H9 (cell line): ENCODE data around the gene CCDC85A. TPM values are rescaled to one million over a fixed set of nuclear protein-coding genes. Genes with fewer than 3 reads are reported as not detected.

ENCODE experiments used
- DNase-seq: peaks from one replicate; pipeline ENCODE4 v3.0.0-alpha.2; 2017
- H2AFZ ChIP-seq: one replicate; pipeline ENCODE4 v1.6.1; 2013; ENCODE audit warnings: mild to moderate bottlenecking, low read length, control low read depth, moderate library complexity
- H2AK5ac ChIP-seq: 2 replicates; pipeline ENCODE4 v1.6.1; 2013; ENCODE audit warnings: low read length, control low read depth, mixed read lengths; ENCODE audit not compliant: insufficient read length
- H2BK120ac ChIP-seq: one replicate; pipeline ENCODE4 v1.6.1; 2013; ENCODE audit warnings: low read depth, mild to moderate bottlenecking, low read length, control low read depth, inconsistent platforms; ENCODE audit not compliant: poor library complexity, severe bottlenecking
- H2BK12ac ChIP-seq: 2 replicates; pipeline ENCODE4 v1.6.1; 2013; ENCODE audit warnings: low read length, control low read depth, mixed read lengths, low read depth; ENCODE audit not compliant: insufficient read length
- H2BK15ac ChIP-seq: 2 replicates; pipeline ENCODE4 v1.6.1; 2013; ENCODE audit warnings: low read depth, low read length, control low read depth
- H2BK20ac ChIP-seq: one replicate; pipeline ENCODE4 v1.6.1; 2013; ENCODE audit warnings: low read depth, mild to moderate bottlenecking, low read length, control low read depth, inconsistent platforms; ENCODE audit not compliant: poor library complexity, severe bottlenecking
- H2BK5ac ChIP-seq: 2 replicates; pipeline ENCODE4 v1.6.1; 2013; ENCODE audit warnings: low read length, control low read depth, mixed read lengths; ENCODE audit not compliant: insufficient read length
- H3K14ac ChIP-seq: 2 replicates; pipeline ENCODE4 v1.6.1; 2013; ENCODE audit warnings: low read length, control low read depth; ENCODE audit not compliant: insufficient read depth
- H3K18ac ChIP-seq: 2 replicates; pipeline ENCODE4 v1.6.1; 2013; ENCODE audit warnings: low read depth, mild to moderate bottlenecking, mixed read lengths, low read length, control low read depth; ENCODE audit not compliant: insufficient read length
- H3K23ac ChIP-seq: 2 replicates; pipeline ENCODE4 v1.6.1; 2013; ENCODE audit warnings: low read length, control low read depth, mixed read lengths, low read depth; ENCODE audit not compliant: insufficient read length
- H3K23me2 ChIP-seq: 2 replicates; pipeline ENCODE4 v1.6.1; 2013; ENCODE audit warnings: low read depth, mild to moderate bottlenecking, mixed read lengths, low read length, control low read depth; ENCODE audit not compliant: insufficient read length, poor library complexity, severe bottlenecking
- H3K27ac ChIP-seq: 2 replicates; pipeline ENCODE4 v1.5.1; 2013; ENCODE audit warnings: low read length, control low read depth, mixed read lengths, low read depth; ENCODE audit not compliant: insufficient read length
- H3K27me3 ChIP-seq: 2 replicates; pipeline ENCODE4 v1.6.1; 2013; ENCODE audit warnings: low read length, control low read depth, inconsistent platforms; ENCODE audit not compliant: insufficient read depth
- H3K4ac ChIP-seq: 2 replicates; pipeline ENCODE4 v1.6.1; 2013; ENCODE audit warnings: low read depth, mild to moderate bottlenecking, control low read depth, inconsistent platforms, low read length, moderate library complexity
- H3K4me1 ChIP-seq: 2 replicates; pipeline ENCODE4 v1.6.1; 2013; ENCODE audit warnings: low read length, control low read depth, inconsistent platforms; ENCODE audit not compliant: insufficient read depth
- H3K4me2 ChIP-seq: 2 replicates; pipeline ENCODE4 v1.6.1; 2013; ENCODE audit warnings: low read length, control low read depth, mixed read lengths; ENCODE audit not compliant: insufficient read length, insufficient read depth
- H3K56ac ChIP-seq: 2 replicates; pipeline ENCODE4 v1.6.1; 2013; ENCODE audit warnings: low read depth, mild to moderate bottlenecking, mixed read lengths, low read length, control low read depth; ENCODE audit not compliant: insufficient read length
- H3K79me1 ChIP-seq: 2 replicates; pipeline ENCODE4 v1.6.1; 2013; ENCODE audit warnings: low read depth, mild to moderate bottlenecking, moderate library complexity, low read length, control low read depth, inconsistent platforms; ENCODE audit not compliant: insufficient read depth, poor library complexity, severe bottlenecking
- H3K79me2 ChIP-seq: 2 replicates; pipeline ENCODE4 v1.6.1; 2013; ENCODE audit warnings: low read length, control low read depth, inconsistent platforms; ENCODE audit not compliant: insufficient read depth
- H3K9ac ChIP-seq: 2 replicates; pipeline ENCODE4 v1.6.1; 2013; ENCODE audit warnings: low read length, control low read depth, mixed read lengths; ENCODE audit not compliant: insufficient read length; ENCODE audit errors: extremely low read depth
- H3K9me3 ChIP-seq: one replicate; pipeline ENCODE4 v1.6.1; 2013; ENCODE audit warnings: low read depth, low read length, inconsistent platforms; ENCODE audit not compliant: control insufficient read depth
- H3T11ph ChIP-seq: one replicate; pipeline ENCODE4 v1.6.1; 2013; ENCODE audit warnings: mild to moderate bottlenecking, low read length, control low read depth, inconsistent platforms
- H4K20me1 ChIP-seq: one replicate; pipeline ENCODE4 v1.6.1; 2013; ENCODE audit not compliant: control insufficient read depth, insufficient read length, insufficient read depth
- H4K5ac ChIP-seq: 2 replicates; pipeline ENCODE4 v1.6.1; 2013; ENCODE audit warnings: low read depth, mild to moderate bottlenecking, mixed read lengths, low read length, control low read depth; ENCODE audit not compliant: insufficient read length
- H4K8ac ChIP-seq: replicated peaks from 2 replicates; pipeline ENCODE4 v1.6.1; 2013; ENCODE audit warnings: low read length, control low read depth, mixed read lengths, low read depth; ENCODE audit not compliant: insufficient read length
- H4K91ac ChIP-seq: 2 replicates; pipeline ENCODE4 v1.6.1; 2013; ENCODE audit warnings: low read depth, mild to moderate bottlenecking, moderate library complexity, mixed read lengths, low read length, control low read depth; ENCODE audit not compliant: insufficient read length
- H3K27ac Mint-ChIP-seq, 3 experiments: 2 replicates in 2 of 3; 3 replicates in 1 of 3; pipeline ENCODE4 v1.8.0; 2020 to 2021; ENCODE audit warnings: mixed read lengths in 3 of 3, mild to moderate bottlenecking in 1 of 3, moderate library complexity in 1 of 3
- H3K27me3 Mint-ChIP-seq: 2 replicates; pipeline ENCODE4 v1.8.0; 2021; ENCODE audit warnings: low read depth, mild to moderate bottlenecking, moderate library complexity, mixed read lengths
- H3K36me3 Mint-ChIP-seq, 3 experiments: 2 replicates in 2 of 3; 3 replicates in 1 of 3; pipeline ENCODE4 v1.8.0; 2020 to 2021; ENCODE audit warnings: low read depth in 3 of 3, mixed read lengths in 3 of 3; ENCODE audit not compliant: insufficient read depth in 1 of 3
- H3K4me1 Mint-ChIP-seq, 2 experiments: 2 replicates each; pipeline ENCODE4 v1.8.0; 2020; ENCODE audit warnings: mixed read lengths in 2 of 2
- H3K4me3 Mint-ChIP-seq, 2 experiments: 2 replicates in 1 of 2; 3 replicates in 1 of 2; pipeline ENCODE4 v1.8.0; 2020 to 2021; ENCODE audit warnings: mild to moderate bottlenecking in 2 of 2, mixed read lengths in 2 of 2, moderate library complexity in 1 of 2
- H3K9me3 Mint-ChIP-seq, 2 experiments: 2 replicates in 1 of 2; 3 replicates in 1 of 2; pipeline ENCODE4 v1.8.0; 2020; ENCODE audit warnings: mild to moderate bottlenecking in 2 of 2, mixed read lengths in 2 of 2, moderate library complexity in 1 of 2
- CTCF ChIP-seq: fragments of 200-600 bp; sonication (generic); conservative IDR thresholded peaks from 3 replicates; pipeline ENCODE4 v1.8.0; 2021; ENCODE audit warnings: antibody characterized with exemption, mild to moderate bottlenecking
- WGBS: extraction: QIAGEN DNeasy Blood & Tissue Kit; methylation state at CpG from one replicate; pipeline ENCODE4 v1.1.7; 2013; ENCODE audit warnings: missing lambda C conversion rate, low lambda C conversion rate, mixed read lengths; ENCODE audit not compliant: insufficient read length; ENCODE audit errors: extremely low coverage; 5-methylcytosine and 5-hydroxymethylcytosine counted together
- total RNA-seq: library from RNA; stranded (reverse); gene quantifications from 2 replicates; pipeline ENCODE4 v1.2.1, GENCODE V29; 2021

CCDC85A gene
- total RNA-seq, 1 experiment from 2014 or later, result 0.17 TPM

- no CpG with 5 or more reads among the region's 4 CpGs for WGBS
- H4K8ac ChIP-seq, result no peak overlapping the region
- no peak overlapping the region for H3K18ac ChIP-seq
- H3K4me1 Mint-ChIP-seq, result no peaks in the 10 kb centered on the region
- no peaks in the 10 kb centered on the region for H3K36me3 Mint-ChIP-seq
- H3K27ac ChIP-seq, result no peak overlapping the region
- H3K9me3 ChIP-seq, result no peaks in the 10 kb centered on the region
- H3K23me2 ChIP-seq, result no peaks in the 10 kb centered on the region
- H4K5ac ChIP-seq, result no peak overlapping the region
- no peak overlapping the region for H2AK5ac ChIP-seq
- H3K9ac ChIP-seq, result no peak overlapping the region
- H3K27me3 Mint-ChIP-seq, result peaks cover 2% of the 10 kb centered on the region; the same call in 1 of the 2 replicates
- H3K27ac Mint-ChIP-seq, result no peak overlapping the region
- no peak overlapping the region for H2AFZ ChIP-seq
- peaks cover 0 to 5% of the 10 kb centered on the region in 2 experiments; a peak in 2 of 5 replicates for H3K9me3 Mint-ChIP-seq
- no peaks in the 10 kb centered on the region for H4K20me1 ChIP-seq
- no peak for DNase-seq
- no peaks in the 10 kb centered on the region for H3K79me1 ChIP-seq
- no peak overlapping the region for H3K14ac ChIP-seq
- H2BK15ac ChIP-seq, result no peak overlapping the region
- H3K4me3 Mint-ChIP-seq, result no peak overlapping the region
- no peaks in the 10 kb centered on the region for H3K27me3 ChIP-seq
- H3K56ac ChIP-seq, result no peak overlapping the region
- H3K4ac ChIP-seq, result no peak overlapping the region
- H3K23ac ChIP-seq, result no peak overlapping the region
- H2BK12ac ChIP-seq, result no peak overlapping the region
- no peaks in the 10 kb centered on the region for H3K79me2 ChIP-seq
- H2BK20ac ChIP-seq, result no peak overlapping the region
- H3T11ph ChIP-seq, result no peak overlapping the region
- no peaks in the 10 kb centered on the region for H3K4me1 ChIP-seq
- no peak overlapping the region for H3K4me2 ChIP-seq
- H2BK5ac ChIP-seq, result no peak overlapping the region
- no peak overlapping the region for H4K91ac ChIP-seq
- no peak overlapping the region for H2BK120ac ChIP-seq
- TF ChIP-seq CTCF, result no peak
Measured at GRCh38 chr2:56318147-56318546, 134.4 kb downstream of the CCDC85A start.
